ENCODE results near the gene CENPN.

Gene CENPN

GRCh38 chr16:81018496-81018895 lies 11.5 kb downstream of the CENPN start:
- POLR2A ChIA-PET = interaction anchor here (1.2 to 2.2 kb wide), 2 partner anchors 11 to 58 kb away, joined by 3 to 9 read pairs; partner anchors contain the start of genes C16orf46, CENPN and CMC2
- CTCF ChIA-PET = interaction anchor here (0.7 kb wide), 1 partner anchor 17 kb away, joined by 3 read pairs; the partner anchor contains the start of gene ATMIN
- TF ChIP-seq CTBP1 (IDR thresholded peaks at IDR 0.05; ENCODE audit: borderline replicate concordance) = no peak
- no peak for DNase-seq (ENCODE audit: extremely low spot score)

GRCh38 chr16:81026429-81026828 lies 19.4 kb downstream of the CENPN start:
- ChIA-PET POLR2A (no interaction called here), CTCF (no interaction called here)
- TF ChIP-seq FOXK2 (IDR thresholded peaks at IDR 0.05) (no peak), L3MBTL2 (conservative IDR thresholded peaks at IDR 0.05) (no peak), HDGF (IDR thresholded peaks at IDR 0.05; ENCODE audit: borderline replicate concordance) (no peak), CTBP1 (IDR thresholded peaks at IDR 0.05; ENCODE audit: borderline replicate concordance) (no peak), ELF4 (IDR thresholded peaks at IDR 0.05) (no peak), TARDBP (IDR thresholded peaks at IDR 0.05) (no peak), SP1 (IDR thresholded peaks at IDR 0.05) (no peak), LEF1 (IDR thresholded peaks at IDR 0.05; ENCODE audit: borderline replicate concordance) (no peak), FOXM1 (IDR thresholded peaks at IDR 0.05; ENCODE audit: borderline replicate concordance) (no peak), BHLHE40 (IDR thresholded peaks at IDR 0.05; ENCODE audit: borderline replicate concordance) (no peak), SUZ12 (IDR thresholded peaks at IDR 0.05) (no peak)
- no peak for DNase-seq (ENCODE audit: extremely low spot score)

- CTCF ChIA-PET = interaction anchor here (0.7 kb wide), 1 partner anchor 56 kb away, joined by 3 read pairs; no protein-coding TSS in a partner anchor
- no peak for DNase-seq (ENCODE audit: extremely low spot score)
- TF ChIP-seq SUZ12 (IDR thresholded peaks at IDR 0.05) (no peak), TARDBP (IDR thresholded peaks at IDR 0.05) (no peak), ZNF384 (IDR thresholded peaks at IDR 0.05) (no peak), PKNOX1 (IDR thresholded peaks at IDR 0.05) (no peak), FOXK2 (IDR thresholded peaks at IDR 0.05) (no peak), LEF1 (IDR thresholded peaks at IDR 0.05; ENCODE audit: borderline replicate concordance) (no peak), NFRKB (IDR thresholded peaks at IDR 0.05) (no peak), FOXM1 (IDR thresholded peaks at IDR 0.05; ENCODE audit: borderline replicate concordance) (no peak), FOXA1 (IDR thresholded peaks at IDR 0.05) (no peak), ARNT (IDR thresholded peaks at IDR 0.05) (no peak), ELF4 (IDR thresholded peaks at IDR 0.05) (no peak), L3MBTL2 (conservative IDR thresholded peaks at IDR 0.05) (no peak), CTBP1 (IDR thresholded peaks at IDR 0.05; ENCODE audit: borderline replicate concordance) (no peak), HDGF (IDR thresholded peaks at IDR 0.05; ENCODE audit: borderline replicate concordance) (no peak), SP1 (IDR thresholded peaks at IDR 0.05) (no peak), BHLHE40 (IDR thresholded peaks at IDR 0.05; ENCODE audit: borderline replicate concordance) (no peak)
- POLR2A ChIA-PET = interaction anchor here (1.1 kb wide), 1 partner anchor 23 kb away, joined by 3 read pairs; the partner anchor contains the start of genes CENPN and CMC2
Observed at GRCh38 chr16:81029930-81030604, 23.1 kb downstream of the CENPN start.

- TF ChIP-seq ZNF384 (IDR thresholded peaks at IDR 0.05) (no peak), CTBP1 (IDR thresholded peaks at IDR 0.05; ENCODE audit: borderline replicate concordance) (0 out of 2 replicates have a peak, but pooled peaks have one; percentile 8), ARNT (IDR thresholded peaks at IDR 0.05) (peak; percentile 16; the same call in 1 of the 2 replicates)
- POLR2A ChIA-PET = interaction anchor here (1.6 kb wide), 2 partner anchors 31 to 41 kb away, joined by 4 to 14 read pairs; partner anchors contain the start of gene C16orf46
- DNase-seq (ENCODE audit: extremely low spot score) = peak; percentile 96
- CTCF ChIA-PET = interaction anchor here (0.7 to 1.2 kb wide), 5 partner anchors 10 to 158 kb away, joined by 3 read pairs; no protein-coding TSS in a partner anchor
Observed at GRCh38 chr16:81035398-81035974, 28.5 kb downstream of the CENPN start, which contains the start of gene ATMIN. Gene ATMIN (plus strand): TSS chr16:81035842. CDS start chr16:81035871, 29 bp downstream.

- POLR2A ChIA-PET = interaction anchor here (0.7 to 1.6 kb wide), 5 partner anchors 29 to 718 kb away, joined by 3 to 14 read pairs (median 4); partner anchors contain the start of genes C16orf46, CENPN and CMC2
- TF ChIP-seq TARDBP (IDR thresholded peaks at IDR 0.05) (no peak), CTBP1 (IDR thresholded peaks at IDR 0.05; ENCODE audit: borderline replicate concordance) (no peak), L3MBTL2 (conservative IDR thresholded peaks at IDR 0.05) (no peak), ARNT (IDR thresholded peaks at IDR 0.05) (no peak), ELF4 (IDR thresholded peaks at IDR 0.05) (no peak), SUZ12 (IDR thresholded peaks at IDR 0.05) (no peak)
- peak; percentile 60 for DNase-seq (ENCODE audit: extremely low spot score)
- CTCF ChIA-PET = interaction anchor here (0.7 to 1.6 kb wide), 6 partner anchors 10 to 158 kb away, joined by 3 read pairs; no protein-coding TSS in a partner anchor
Observed at GRCh38 chr16:81035975-81036750, 29.1 kb downstream of the CENPN start.

- ChIA-PET POLR2A (interaction anchor here (0.7 to 1.6 kb wide), 6 partner anchors 30 to 718 kb away, joined by 3 to 14 read pairs (median 4); partner anchors contain the start of genes C16orf46, CENPN and CMC2), CTCF (interaction anchor here (0.7 to 1.6 kb wide), 4 partner anchors 32 to 62 kb away, joined by 3 to 4 read pairs (median 3); no protein-coding TSS in a partner anchor)
- DNase-seq (ENCODE audit: extremely low spot score) = no peak
- no peak for TF ChIP-seq LEF1 (IDR thresholded peaks at IDR 0.05; ENCODE audit: borderline replicate concordance)
- no peak for TF ChIP-seq SP1 (IDR thresholded peaks at IDR 0.05)
- no peak for TF ChIP-seq FOXA1 (IDR thresholded peaks at IDR 0.05)
- no peak for TF ChIP-seq FOXM1 (IDR thresholded peaks at IDR 0.05; ENCODE audit: borderline replicate concordance)
- no peak for TF ChIP-seq L3MBTL2 (conservative IDR thresholded peaks at IDR 0.05)
- TF ChIP-seq SUZ12 (IDR thresholded peaks at IDR 0.05) = no peak
- no peak for TF ChIP-seq BHLHE40 (IDR thresholded peaks at IDR 0.05; ENCODE audit: borderline replicate concordance)
- TF ChIP-seq NFRKB (IDR thresholded peaks at IDR 0.05) = no peak
- no peak for TF ChIP-seq ZNF384 (IDR thresholded peaks at IDR 0.05)
- TF ChIP-seq ARNT (IDR thresholded peaks at IDR 0.05) = no peak
- no peak for TF ChIP-seq HDGF (IDR thresholded peaks at IDR 0.05; ENCODE audit: borderline replicate concordance)
- no peak for TF ChIP-seq ELF4 (IDR thresholded peaks at IDR 0.05)
Observed at GRCh38 chr16:81036751-81037350, 29.8 kb downstream of the CENPN start.
